Activated T-cell treated with anti-CD3 and anti-CD28 coated beads for 48 hours (primary cell): ENCODE measurements around the gene C19orf47.

ENCODE experiments used
- DNase-seq: peaks from one replicate; pipeline ENCODE4 v3.0.0-alpha.2; 2020; ENCODE audit warnings: low read depth

Gene C19orf47

DNA sequence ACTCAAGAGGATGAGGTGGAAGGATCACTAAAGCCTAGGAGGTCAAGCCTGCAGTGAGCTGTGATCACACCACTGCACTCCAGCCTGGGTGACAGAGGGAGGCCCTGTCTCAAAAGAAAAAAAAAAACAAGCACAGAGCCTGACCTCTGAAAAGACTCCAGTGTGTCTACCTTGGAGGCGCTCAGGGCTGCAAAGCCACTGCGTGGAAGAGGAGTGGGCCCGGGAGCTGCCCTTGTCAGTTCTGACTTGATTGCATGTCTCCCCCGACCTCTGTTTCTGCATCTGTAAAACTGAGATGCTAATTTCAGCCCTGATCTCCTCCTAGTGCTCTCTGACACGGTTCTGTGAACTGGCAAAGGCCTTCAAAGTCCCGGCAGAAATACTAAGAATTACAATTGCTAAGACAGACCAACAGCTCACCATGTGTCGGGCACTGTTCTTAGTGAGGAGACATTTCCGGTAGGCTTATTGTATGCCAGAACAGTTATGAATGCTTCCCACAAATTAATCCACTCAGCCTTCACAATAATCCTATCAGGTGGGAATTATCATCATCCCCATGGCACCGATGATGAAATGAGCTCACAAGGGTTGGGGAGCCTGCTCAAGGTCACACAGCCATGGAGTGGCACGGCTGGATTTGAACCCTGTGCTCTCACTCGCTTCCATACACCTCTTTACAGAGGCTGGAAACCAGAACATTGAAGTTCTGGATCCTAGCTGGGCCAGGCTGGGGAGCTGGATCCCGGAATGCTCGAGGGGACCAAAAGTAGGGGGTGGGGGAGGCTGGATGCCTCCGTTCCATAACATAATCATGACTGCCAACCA lies 66.6 kb downstream of the C19orf47 start:
- no peak for DNase-seq

DNA sequence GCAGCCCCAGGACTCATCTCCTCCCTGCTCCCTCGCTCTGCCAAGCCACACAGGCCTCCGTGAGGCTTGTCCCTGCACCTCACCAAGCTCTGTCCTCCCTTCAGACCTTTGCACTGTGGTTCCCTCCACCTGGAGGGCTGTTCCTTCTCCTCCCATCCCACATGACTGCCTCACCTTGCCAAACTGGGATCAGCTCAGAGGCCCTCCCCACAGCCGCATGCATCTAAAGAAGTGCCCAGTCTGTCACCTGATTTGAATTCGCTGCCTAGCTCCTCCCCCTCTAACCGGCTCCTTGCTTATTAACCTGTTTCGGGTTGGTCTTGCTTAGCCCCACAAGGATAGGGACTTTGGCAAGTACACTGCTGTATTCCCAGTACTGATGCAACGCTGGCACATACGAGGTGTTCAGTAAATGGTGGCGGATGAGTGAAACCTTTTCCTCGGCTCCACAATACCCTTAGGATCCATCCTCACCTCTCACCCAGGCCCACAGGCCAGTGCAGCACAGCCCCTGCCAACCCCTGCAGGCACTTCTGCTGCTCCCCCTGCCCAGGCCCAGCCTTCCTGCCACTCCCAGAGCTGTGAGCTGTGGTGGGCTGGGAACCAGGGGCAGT lies 67.5 kb downstream of the C19orf47 start:
- no peak for DNase-seq

DNA sequence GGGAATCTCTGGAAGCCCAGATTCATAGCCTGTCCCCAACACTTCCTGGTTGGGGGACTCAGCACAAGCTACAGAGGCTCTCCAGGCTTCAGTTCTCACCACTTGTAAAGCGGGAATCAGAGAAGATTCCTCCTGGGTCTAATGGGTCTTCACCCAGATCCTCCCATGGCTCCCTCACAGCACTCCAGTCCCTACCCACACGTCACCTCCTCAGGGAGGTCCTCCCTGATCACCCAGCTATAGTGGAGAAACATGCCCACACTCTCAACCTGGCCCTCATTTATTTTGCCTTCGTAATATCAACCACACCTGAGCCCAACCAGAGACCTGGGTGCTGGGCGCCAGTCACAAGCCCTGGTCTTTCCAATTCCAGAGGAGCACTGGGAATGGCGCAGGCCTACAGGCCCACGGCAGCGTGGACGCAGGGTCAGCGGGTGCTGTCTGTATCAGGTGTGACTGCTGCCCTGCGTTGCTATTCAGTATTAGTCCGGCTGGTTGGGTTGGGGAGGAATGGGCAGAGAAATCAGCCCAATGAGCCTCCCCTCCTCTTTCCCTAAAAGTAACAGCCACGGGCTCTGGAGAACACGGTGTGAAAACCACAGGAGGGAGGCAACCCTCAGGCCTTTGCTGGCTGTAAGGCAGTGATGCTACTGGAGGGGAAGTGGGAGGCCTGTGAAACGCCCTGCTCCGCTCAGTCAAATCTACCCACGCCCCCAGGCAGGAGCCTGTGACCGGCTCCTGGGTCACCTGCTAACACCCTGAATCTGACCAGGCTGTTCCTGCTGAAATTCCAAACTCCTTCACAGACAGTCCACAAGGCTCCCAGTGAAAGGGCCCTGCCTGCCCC lies 68.2 kb downstream of the C19orf47 start:
- no peak for DNase-seq

DNA sequence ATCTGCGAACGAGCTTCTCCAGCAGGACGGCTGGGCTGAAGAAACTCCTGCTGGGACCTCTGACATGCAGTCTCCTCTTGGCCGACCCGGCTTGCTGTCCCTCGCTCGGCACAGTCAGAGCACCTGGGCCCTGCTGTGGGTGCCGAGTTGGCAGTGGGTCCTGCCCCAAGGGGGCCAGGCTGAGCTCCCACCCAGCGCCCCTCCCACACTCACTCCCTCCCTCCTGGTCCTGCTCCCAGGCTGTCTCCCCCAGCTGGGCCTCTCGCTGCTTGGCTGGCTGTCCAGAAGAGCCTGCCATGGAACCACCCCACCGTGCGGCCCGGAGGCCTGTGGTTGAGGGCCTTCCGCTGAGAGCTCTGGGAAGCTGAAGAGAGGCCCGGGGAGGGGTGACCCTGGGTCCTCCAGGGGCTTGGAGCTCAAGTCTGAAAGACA lies 69.1 kb downstream of the C19orf47 start:
- DNase-seq: no peak

DNA sequence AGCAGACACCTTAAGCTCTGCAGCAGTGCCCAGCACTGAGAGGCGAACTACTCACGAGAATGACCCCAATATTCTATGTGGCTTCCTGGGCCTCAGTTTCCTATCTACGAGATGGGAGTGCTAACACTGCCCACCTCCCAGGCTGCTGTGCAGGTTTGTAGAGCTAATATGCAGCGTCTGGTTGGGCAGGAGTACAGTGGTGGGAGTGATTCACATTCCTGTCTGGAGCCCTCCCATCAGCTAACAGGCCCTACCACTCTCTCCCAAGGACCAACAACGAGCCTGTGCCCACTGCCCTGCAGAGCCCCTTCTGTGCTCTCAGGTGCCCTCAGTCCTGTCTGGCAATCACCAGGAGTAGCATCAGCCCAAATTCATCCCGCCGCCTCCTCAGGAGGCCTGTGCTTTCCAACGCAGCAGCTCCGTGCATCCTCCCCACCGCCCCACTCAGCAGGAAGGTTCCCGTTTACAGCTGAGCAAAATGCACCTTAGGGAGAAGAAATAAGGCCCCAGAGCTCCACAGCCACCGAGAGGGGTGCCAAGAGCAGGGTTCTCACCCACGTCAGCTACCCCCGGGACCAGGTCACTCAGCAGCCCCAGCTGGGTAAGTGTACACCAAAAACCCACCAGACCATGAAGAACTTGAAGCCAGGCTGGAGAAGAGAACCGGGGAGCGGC lies 69.7 kb downstream of the C19orf47 start:
- DNase-seq: no peak

DNA sequence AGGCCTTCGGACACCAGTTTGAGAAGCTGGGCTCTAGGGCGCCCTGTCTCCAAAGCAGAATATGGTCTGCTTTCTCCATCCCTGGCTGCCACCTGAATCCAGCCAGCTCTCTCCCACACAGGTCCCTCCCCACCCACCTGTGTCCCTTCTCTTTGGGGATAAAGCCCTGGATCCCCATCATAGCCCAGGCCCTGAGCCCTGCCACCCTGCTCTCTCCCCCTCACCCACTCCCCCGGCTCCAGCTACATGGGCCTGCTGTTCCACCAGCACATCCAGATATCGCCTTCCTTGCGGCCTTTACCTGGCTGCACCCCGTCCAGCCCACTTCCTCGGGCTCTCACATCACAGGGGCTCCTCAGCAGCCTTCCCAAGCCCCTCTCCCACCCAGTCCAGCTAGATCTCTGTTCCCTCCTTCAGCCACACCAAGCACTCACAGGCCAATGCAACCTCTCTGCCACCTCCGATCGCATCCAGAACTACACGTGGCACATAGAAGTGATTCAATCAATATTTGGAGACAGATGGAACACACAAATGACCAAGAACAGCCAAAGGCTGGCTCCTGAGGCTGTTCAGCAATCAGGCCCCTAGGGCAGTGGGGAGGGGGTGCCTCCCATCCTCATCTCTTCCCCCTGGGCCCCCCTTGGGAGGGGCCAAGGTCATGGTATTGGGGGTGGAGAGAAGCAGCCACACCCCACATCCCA lies 70.7 kb downstream of the C19orf47 start:
- DNase-seq: no peak

DNA sequence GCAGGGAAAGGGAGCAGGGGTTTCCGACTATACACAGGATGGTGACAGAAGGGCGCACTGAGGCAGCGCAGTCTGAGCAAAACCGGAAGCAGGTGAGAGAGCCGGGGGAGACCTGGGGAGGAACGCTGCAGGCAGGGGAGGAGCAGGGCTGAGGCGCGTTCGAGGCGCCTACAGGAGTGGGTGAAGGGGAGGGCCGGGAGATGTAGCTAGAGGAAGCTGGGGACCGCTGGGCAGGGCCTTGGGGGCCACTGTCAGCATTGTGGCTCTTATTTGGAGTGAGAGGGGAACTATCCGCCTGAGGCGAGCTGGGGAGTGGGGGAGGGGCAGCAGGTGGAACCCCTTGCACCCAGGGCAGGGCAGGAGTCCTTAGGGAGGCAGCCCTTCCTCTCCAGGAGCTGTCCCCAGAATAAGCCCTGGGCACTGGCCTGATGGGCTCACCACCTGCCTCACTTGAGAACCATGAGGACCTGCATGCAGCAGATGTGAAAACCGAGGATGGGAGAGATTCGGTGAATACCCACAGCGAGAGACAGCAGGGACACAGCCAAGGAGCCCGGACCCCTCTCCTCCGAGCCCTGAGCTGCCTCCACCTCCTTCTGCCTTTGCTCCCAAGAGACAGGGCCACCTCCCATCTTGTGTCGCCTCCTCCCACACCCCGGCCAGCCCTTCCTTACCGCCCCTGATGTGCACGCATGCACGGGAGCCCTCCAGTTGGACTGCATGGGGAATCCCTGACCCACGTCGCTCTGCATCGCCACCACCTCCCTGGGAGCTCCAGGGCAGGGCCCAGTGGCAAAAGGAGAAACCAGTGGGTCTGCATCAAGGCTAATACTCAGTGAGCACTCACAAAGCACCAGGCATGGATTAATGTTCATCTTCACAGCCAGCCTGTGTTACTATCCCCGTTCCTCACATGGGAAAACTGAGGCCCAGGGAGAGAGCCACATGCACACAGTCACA lies 73.3 kb downstream of the C19orf47 start:
- no peak for DNase-seq

DNA sequence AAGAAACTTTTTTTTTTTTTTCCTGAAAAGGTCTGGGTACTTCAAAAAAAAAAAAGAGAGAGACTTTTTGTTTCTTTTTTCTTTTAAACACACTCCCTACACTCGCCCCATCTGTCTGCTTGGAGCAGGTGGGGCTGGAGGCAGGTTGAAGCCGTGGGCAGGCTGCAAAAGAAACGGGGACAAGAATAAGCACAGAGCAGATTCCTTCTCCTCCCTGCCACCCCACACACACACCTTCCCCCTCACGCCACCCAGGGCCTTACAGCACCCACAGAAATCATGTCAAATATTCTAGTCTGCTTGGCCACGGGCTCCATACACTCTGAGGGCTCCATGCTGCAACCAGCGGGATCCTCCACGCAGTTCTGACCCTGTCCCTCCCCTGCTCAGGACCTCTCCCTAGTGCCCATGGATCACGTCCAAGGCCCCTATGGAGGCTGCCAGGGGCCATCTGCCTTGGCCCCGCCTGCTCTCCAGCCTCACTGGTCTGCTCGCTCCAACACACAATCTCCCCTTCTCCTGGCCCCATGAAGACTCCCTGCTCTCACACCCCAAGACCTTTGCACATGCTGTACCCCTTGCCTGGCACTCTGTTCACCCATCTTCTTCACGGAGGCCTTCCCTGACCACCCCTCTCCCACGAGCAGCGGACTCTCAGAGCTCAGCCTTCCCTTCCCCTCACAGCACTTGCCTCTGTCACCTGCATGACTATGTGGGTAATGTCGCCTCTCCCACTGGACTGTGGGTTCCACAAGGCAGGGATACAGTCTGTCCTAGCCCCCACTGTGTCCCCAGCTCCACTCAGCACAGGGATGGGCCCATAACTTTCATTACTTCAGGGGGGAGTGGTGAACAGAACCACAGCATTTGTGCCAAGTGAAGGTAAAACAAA lies 74.5 kb downstream of the C19orf47 start:
- no peak for DNase-seq

DNA sequence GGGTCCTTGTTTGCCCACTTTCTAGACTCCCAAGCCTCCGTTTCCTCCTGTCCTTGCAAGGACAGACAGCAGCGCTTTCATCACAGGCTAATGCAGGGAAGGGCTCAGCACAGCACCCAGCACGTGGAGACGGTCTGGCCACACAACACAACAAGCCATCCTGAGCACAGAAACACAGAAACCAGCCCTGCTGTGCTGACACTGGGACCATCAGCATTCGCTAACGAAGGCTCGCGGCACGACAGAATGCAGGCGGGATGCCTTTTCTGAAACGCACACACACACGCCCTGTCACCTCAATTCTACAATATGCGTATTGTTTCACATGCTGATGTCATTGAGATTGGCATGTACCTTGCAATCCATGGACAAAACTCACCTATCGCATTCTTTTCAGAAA lies 75.9 kb downstream of the C19orf47 start:
- DNase-seq: no peak

DNA sequence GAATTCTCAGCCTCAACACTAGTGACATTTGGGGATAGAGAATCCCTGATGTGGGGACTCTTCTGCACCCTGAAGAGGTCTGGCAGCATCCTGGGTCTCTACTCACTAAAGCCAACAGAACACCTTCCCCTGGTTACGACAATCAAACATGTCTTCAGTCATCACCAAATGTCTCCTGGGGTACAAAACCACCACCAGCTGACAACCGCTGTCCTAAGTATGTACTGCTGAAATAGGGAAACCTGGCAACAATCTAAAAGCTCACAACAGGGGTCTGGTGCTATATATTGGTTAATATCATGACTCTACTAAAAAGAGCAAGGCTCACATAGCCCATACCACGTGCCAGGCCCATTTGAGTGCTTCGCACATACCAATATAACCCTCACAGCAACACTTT lies 76.5 kb downstream of the C19orf47 start:
- no peak for DNase-seq

DNA sequence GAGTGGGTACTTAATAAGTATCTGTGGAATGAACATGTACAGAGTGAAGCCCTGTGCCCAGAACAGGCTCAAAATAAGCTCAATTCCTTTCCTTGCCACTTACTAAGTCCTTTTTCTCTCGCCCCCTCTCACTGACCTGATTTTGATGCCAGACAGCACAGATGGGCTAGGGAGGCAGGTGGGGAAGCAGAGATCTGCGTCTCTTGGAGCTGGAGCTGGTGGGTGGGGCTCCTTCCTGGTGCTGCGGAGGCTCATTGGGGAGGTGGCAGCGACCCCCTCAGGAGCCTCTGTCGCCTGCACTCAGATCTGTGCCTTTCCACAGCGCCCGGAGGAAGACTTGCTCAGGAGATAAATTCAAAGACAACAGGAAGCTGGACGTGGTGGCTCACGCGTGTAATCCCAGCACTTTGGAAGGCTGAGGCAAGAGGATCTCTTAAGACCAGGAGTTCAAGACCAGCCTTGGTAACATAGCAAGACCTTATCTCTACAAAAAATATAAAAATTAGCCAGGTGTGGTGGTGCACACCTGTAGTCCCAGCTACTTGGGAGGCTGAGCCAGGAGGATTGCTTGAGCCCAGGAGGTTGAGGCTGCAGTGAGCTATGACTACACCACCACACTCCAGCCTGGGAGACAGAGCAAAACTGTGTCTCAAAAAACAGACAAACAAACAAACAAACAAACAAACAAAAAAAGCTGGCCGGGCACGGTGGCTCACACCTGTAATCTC lies 77.7 kb downstream of the C19orf47 start:
- DNase-seq: no peak
